H1 (cell line): ENCODE measurements around the gene ABI3. TPM values are rescaled to one million over a fixed set of nuclear protein-coding genes. Genes with fewer than 3 reads are reported as not detected.

Experiments used
- BACH1 ChIP-seq: IDR thresholded peaks from 2 replicates; pipeline ENCODE4 v1.6.1; 2012; ENCODE audit warnings: low read length, improper control_type of control experiment
- CHD1 ChIP-seq: IDR thresholded peaks from 2 replicates; pipeline ENCODE4 v1.6.1; 2012; ENCODE audit warnings: low read depth, low read length, improper control_type of control experiment
- RFX5 ChIP-seq: IDR thresholded peaks from 2 replicates; pipeline ENCODE4 v1.6.1; 2011; ENCODE audit warnings: low read depth, low read length, improper control_type of control experiment, borderline replicate concordance
- SIN3A ChIP-seq, 2 experiments: IDR thresholded peaks in 1 of 2; conservative IDR thresholded peaks in 1 of 2; 2 replicates each; pipeline ENCODE4 v1.6.1; 2011 to 2012; ENCODE audit warnings: low read length in 2 of 2, improper control_type of control experiment in 1 of 2, low read depth in 1 of 2, mild to moderate bottlenecking in 1 of 2
- polyA plus RNA-seq, 7 experiments: library from polyadenylated mRNA; depleted of rRNA in 3 of 7; stranded (reverse) in 5 of 7; unstranded in 2 of 7; fragments of >200 nt in 5 of 7; fragments of 200-250 nt in 2 of 7; gene quantifications; 1 replicate in 5 of 7; 2 replicates in 1 of 7; 4 replicates in 1 of 7; pipeline versions ENCODE4 v1.2.1 to v1.2.3, GENCODE V29; 2011 to 2013; ENCODE audit warnings: missing spikeins in 2 of 7, mixed read lengths in 2 of 7
- total RNA-seq: library from RNA; stranded (reverse); fragmentation: NEBNext Ultra II Directional; extraction: Animal tissue kit (Norgen Biotek cat#: 25700); gene quantifications from 2 replicates; pipeline ENCODE4 v1.2.1, GENCODE V29; 2021

The ABI3 gene
- total and polyA plus RNA-seq, 2 of the 8 experiments (the other 6 are each of a cell fraction or from before 2014, with no cell fraction given) = 1.3 to 2.5 TPM

- TF ChIP-seq RFX5 = no peak
- TF ChIP-seq BACH1 = no peak
- TF ChIP-seq SIN3A (conservative IDR thresholded peaks at IDR 0.05 in 1 of 2, IDR thresholded peaks at IDR 0.05 in 1 of 2; ENCODE audit: low read depth in 1 of 2, low read length in 2 of 2) = no peak
- no peak for TF ChIP-seq CHD1
Observed at GRCh38 chr17:49267912-49268311, 57.4 kb downstream of the ABI3 start (continued).
